ENCODE results near the gene ZNF280B. TPM values are rescaled to one million over a fixed set of nuclear protein-coding genes. Genes with fewer than 3 reads are reported as not detected.

The ZNF280B gene
- total RNA-seq, 1 experiment from 2014 or later = 5.9 TPM

DNA sequence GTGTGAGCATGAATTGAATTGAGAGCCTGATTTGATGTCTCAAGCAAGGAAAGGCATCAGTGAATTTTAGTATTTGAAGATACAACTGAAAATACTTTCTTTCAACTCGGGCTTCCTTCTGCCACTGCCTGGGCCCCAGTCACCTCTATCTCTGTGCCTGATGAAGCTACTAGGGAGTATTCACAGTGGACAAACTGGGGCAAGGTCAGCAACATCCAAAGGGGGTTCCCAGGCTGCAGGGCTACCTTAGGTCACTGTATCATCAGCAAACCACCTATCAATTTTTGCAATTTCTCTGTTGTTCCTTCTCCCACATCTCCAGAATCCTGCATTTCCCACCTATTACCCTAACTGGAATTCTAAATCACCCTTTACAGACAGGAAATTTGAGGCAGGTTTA is 40.4 kb upstream of the ZNF280B start:
- Mint-ChIP-seq H3K36me3 (no peaks in the 10 kb centered on the region), H3K9me3 (no peaks in the 10 kb centered on the region), H3K27ac (no peak overlapping the region), H3K27me3 (ENCODE audit: low read depth) (peaks cover 97% of the 10 kb centered on the region), H3K4me1 (no peaks in the 10 kb centered on the region), H3K4me3 (no peak overlapping the region)
- DNase-seq (ENCODE audit: low spot score) (no peak), ATAC-seq (no peak)
- CTCF ChIA-PET = interaction anchor here (1.2 kb wide), 1 partner anchor 10 kb away, joined by 5 read pairs; the partner anchor contains the start of gene PRAME
- POLR2A ChIA-PET = no interaction called here
- TF ChIP-seq, protein P1, sequence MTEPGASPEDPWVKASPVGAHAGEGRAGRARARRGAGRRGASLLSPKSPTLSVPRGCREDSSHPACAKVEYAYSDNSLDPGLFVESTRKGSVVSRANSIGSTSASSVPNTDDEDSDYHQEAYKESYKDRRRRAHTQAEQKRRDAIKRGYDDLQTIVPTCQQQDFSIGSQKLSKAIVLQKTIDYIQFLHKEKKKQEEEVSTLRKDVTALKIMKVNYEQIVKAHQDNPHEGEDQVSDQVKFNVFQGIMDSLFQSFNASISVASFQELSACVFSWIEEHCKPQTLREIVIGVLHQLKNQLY (CRISPR knock-in tag; IDR thresholded peaks at IDR 0.05) = no peak
- TF ChIP-seq ZNF671 (CRISPR knock-in tag; IDR thresholded peaks at IDR 0.05) (no peak), EMX1 (CRISPR knock-in tag; IDR thresholded peaks at IDR 0.05) (no peak), FOXP1 (CRISPR knock-in tag; IDR thresholded peaks at IDR 0.05; ENCODE audit: borderline replicate concordance) (no peak)
- TF ChIP-seq, protein P2, sequence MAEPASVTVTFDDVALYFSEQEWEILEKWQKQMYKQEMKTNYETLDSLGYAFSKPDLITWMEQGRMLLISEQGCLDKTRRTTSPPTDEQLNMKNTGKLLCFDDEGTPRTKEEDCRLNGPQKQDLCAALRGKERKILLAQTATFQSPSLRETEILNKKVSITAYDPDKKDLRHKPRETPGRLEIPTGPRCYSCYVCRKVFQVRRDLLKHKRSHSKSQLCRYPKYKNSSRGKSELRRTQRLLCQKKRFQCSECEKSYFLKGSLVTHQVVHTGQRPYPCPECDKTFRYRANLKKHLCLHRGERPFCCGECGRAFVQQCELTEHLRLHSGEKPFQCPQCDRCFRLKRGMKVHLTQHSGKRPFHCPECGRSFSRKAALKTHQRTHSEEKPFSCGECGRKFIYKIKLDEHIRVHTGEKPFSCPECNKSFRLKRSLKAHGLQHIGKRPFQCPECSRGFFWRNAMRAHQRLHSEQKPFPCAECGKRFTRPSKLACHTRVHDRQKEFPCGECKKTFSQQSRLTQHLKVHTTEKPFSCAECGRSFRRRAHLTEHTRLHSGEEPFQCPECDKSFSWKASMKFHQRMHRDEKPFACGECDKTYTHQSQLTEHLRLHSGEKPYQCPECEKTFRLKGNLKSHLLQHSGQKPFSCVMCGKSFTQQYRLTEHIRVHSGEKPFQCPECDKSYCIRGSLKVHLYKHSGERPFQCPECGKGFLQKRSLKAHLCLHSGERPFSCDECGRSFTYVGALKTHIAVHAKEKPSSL (CRISPR knock-in tag; conservative IDR thresholded peaks at IDR 0.05) = no peak
- TF ChIP-seq, protein P3, sequence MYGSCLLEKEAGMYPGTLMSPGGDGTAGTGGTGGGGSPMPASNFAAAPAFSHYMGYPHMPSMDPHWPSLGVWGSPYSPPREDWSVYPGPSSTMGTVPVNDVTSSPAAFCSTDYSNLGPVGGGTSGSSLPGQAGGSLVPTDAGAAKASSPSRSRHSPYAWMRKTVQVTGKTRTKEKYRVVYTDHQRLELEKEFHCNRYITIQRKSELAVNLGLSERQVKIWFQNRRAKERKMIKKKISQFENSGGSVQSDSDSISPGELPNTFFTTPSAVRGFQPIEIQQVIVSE (CRISPR knock-in tag; IDR thresholded peaks at IDR 0.05; ENCODE audit: borderline replicate concordance) = no peak

DNA sequence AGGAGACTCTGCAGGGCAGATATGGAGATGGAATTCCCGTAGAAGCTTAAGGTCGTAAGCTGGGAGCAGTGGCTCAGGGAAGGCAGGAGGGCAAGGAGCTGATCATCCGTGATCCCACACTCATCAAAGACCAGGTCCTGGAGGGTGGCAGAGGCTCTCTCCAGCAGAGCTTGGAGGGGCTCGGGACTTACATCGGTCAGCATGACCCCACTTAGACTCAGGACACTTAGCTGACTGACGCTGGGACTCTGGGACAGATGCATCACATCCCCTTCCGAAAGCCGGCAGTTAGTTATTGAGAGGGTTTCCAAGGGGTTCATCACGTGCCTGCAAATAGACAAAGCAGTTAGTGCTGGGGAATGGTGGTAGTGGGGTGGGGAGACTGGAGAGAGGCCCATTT is 39.8 kb upstream of the ZNF280B start:
- DNase-seq (ENCODE audit: low spot score) (no peak), ATAC-seq (no peak)
- CTCF ChIA-PET = interaction anchor here (1.2 kb wide), 1 partner anchor 11 kb away, joined by 5 read pairs; the partner anchor contains the start of gene PRAME
- Mint-ChIP-seq H3K27ac (no peak overlapping the region), H3K4me1 (no peaks in the 10 kb centered on the region), H3K4me3 (no peak overlapping the region), H3K27me3 (ENCODE audit: low read depth) (peaks cover 97% of the 10 kb centered on the region), H3K36me3 (no peaks in the 10 kb centered on the region), H3K9me3 (no peaks in the 10 kb centered on the region)
- POLR2A ChIA-PET = no interaction called here
- TF ChIP-seq, protein P4, sequence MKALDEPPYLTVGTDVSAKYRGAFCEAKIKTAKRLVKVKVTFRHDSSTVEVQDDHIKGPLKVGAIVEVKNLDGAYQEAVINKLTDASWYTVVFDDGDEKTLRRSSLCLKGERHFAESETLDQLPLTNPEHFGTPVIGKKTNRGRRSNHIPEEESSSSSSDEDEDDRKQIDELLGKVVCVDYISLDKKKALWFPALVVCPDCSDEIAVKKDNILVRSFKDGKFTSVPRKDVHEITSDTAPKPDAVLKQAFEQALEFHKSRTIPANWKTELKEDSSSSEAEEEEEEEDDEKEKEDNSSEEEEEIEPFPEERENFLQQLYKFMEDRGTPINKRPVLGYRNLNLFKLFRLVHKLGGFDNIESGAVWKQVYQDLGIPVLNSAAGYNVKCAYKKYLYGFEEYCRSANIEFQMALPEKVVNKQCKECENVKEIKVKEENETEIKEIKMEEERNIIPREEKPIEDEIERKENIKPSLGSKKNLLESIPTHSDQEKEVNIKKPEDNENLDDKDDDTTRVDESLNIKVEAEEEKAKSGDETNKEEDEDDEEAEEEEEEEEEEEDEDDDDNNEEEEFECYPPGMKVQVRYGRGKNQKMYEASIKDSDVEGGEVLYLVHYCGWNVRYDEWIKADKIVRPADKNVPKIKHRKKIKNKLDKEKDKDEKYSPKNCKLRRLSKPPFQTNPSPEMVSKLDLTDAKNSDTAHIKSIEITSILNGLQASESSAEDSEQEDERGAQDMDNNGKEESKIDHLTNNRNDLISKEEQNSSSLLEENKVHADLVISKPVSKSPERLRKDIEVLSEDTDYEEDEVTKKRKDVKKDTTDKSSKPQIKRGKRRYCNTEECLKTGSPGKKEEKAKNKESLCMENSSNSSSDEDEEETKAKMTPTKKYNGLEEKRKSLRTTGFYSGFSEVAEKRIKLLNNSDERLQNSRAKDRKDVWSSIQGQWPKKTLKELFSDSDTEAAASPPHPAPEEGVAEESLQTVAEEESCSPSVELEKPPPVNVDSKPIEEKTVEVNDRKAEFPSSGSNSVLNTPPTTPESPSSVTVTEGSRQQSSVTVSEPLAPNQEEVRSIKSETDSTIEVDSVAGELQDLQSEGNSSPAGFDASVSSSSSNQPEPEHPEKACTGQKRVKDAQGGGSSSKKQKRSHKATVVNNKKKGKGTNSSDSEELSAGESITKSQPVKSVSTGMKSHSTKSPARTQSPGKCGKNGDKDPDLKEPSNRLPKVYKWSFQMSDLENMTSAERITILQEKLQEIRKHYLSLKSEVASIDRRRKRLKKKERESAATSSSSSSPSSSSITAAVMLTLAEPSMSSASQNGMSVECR (CRISPR knock-in tag; IDR thresholded peaks at IDR 0.05; ENCODE audit: borderline replicate concordance) = no peak
- TF ChIP-seq ETV6 (CRISPR knock-in tag; IDR thresholded peaks at IDR 0.05) = no peak
- no peak for TF ChIP-seq ESRRA (CRISPR knock-in tag; IDR thresholded peaks at IDR 0.05; ENCODE audit: borderline replicate concordance)
- TF ChIP-seq CREM (CRISPR knock-in tag; IDR thresholded peaks at IDR 0.05) = no peak
- TF ChIP-seq, protein P5, sequence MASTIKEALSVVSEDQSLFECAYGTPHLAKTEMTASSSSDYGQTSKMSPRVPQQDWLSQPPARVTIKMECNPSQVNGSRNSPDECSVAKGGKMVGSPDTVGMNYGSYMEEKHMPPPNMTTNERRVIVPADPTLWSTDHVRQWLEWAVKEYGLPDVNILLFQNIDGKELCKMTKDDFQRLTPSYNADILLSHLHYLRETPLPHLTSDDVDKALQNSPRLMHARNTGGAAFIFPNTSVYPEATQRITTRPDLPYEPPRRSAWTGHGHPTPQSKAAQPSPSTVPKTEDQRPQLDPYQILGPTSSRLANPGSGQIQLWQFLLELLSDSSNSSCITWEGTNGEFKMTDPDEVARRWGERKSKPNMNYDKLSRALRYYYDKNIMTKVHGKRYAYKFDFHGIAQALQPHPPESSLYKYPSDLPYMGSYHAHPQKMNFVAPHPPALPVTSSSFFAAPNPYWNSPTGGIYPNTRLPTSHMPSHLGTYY (CRISPR knock-in tag; IDR thresholded peaks at IDR 0.05) = no peak
- TF ChIP-seq, protein P6, sequence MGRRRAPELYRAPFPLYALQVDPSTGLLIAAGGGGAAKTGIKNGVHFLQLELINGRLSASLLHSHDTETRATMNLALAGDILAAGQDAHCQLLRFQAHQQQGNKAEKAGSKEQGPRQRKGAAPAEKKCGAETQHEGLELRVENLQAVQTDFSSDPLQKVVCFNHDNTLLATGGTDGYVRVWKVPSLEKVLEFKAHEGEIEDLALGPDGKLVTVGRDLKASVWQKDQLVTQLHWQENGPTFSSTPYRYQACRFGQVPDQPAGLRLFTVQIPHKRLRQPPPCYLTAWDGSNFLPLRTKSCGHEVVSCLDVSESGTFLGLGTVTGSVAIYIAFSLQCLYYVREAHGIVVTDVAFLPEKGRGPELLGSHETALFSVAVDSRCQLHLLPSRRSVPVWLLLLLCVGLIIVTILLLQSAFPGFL (CRISPR knock-in tag; IDR thresholded peaks at IDR 0.05; ENCODE audit: borderline replicate concordance) = no peak
- no peak for TF ChIP-seq FOXJ3 (CRISPR knock-in tag; IDR thresholded peaks at IDR 0.05; ENCODE audit: borderline replicate concordance)
- TF ChIP-seq, protein P7, sequence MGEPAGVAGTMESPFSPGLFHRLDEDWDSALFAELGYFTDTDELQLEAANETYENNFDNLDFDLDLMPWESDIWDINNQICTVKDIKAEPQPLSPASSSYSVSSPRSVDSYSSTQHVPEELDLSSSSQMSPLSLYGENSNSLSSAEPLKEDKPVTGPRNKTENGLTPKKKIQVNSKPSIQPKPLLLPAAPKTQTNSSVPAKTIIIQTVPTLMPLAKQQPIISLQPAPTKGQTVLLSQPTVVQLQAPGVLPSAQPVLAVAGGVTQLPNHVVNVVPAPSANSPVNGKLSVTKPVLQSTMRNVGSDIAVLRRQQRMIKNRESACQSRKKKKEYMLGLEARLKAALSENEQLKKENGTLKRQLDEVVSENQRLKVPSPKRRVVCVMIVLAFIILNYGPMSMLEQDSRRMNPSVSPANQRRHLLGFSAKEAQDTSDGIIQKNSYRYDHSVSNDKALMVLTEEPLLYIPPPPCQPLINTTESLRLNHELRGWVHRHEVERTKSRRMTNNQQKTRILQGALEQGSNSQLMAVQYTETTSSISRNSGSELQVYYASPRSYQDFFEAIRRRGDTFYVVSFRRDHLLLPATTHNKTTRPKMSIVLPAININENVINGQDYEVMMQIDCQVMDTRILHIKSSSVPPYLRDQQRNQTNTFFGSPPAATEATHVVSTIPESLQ (CRISPR knock-in tag; IDR thresholded peaks at IDR 0.05) = no peak
- no peak for TF ChIP-seq KAT7 (CRISPR knock-in tag; IDR thresholded peaks at IDR 0.05; ENCODE audit: borderline replicate concordance)
- TF ChIP-seq ATF1 (CRISPR knock-in tag; IDR thresholded peaks at IDR 0.05) = no peak
- no peak for TF ChIP-seq NFYB (CRISPR knock-in tag; conservative IDR thresholded peaks at IDR 0.05; ENCODE audit: low read depth)
- TF ChIP-seq, protein P8, sequence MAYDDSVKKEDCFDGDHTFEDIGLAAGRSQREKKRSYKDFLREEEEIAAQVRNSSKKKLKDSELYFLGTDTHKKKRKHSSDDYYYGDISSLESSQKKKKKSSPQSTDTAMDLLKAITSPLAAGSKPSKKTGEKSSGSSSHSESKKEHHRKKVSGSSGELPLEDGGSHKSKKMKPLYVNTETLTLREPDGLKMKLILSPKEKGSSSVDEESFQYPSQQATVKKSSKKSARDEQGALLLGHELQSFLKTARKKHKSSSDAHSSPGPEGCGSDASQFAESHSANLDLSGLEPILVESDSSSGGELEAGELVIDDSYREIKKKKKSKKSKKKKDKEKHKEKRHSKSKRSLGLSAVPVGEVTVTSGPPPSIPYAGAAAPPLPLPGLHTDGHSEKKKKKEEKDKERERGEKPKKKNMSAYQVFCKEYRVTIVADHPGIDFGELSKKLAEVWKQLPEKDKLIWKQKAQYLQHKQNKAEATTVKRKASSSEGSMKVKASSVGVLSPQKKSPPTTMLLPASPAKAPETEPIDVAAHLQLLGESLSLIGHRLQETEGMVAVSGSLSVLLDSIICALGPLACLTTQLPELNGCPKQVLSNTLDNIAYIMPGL (CRISPR knock-in tag; IDR thresholded peaks at IDR 0.05) = no peak
- TF ChIP-seq, protein P9, sequence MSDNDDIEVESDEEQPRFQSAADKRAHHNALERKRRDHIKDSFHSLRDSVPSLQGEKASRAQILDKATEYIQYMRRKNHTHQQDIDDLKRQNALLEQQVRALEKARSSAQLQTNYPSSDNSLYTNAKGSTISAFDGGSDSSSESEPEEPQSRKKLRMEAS (CRISPR knock-in tag; IDR thresholded peaks at IDR 0.05) = no peak

All from WTC11 (cell line).